Measurements from ENCODE around the gene TMEM245. TPM values are rescaled to one million over a fixed set of nuclear protein-coding genes. Genes with fewer than 3 reads are reported as not detected.
"Not testable (repeated sequence)": the region's sequence is repeated elsewhere in the genome, so short reads cannot be mapped to it uniquely, and the experiment has no call there.

TMEM245 gene
- total and polyA plus RNA-seq, 5 donors: 25.6 to 136 (median 93.1) TPM

DNA sequence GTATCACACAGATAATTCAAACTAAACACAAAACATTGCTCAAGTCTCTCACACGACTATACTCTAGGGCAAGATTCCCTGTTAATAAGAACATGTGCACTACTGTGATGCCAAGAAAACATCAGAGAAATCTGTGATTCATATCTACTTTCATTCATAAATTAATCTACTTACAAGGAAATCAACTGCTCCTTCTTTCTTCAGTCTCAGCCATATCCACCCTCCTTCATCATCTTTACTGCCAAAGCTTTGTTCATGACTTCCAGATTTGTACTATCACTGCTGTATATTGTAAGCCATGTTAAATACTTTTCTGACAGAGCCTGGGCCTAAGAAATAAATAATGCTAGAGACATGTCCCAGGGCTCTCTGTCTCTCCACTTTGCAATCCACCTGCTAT, 141.5 kb downstream of the TMEM245 start:
- H3K4me1 ChIP-seq (ENCODE audit: control insufficient read depth, insufficient read depth, low read length): peaks cover 4% of the 10 kb centered on the region
- ATAC-seq: no peak
- no peak overlapping the region for H3K4me3 ChIP-seq (ENCODE audit: low read length)
- 36% methylated on average over 1 of the region's 1 CpG for WGBS
- H3K27me3 ChIP-seq (ENCODE audit: control insufficient read depth, insufficient read depth): no peaks in the 10 kb centered on the region
- intact Hi-C loops (cut with DNase I): no loop called here
- DNase-seq: no peak
- no peaks in the 10 kb centered on the region for H3K9me3 ChIP-seq (ENCODE audit: control insufficient read depth, low read length)
- H3K27ac ChIP-seq (ENCODE audit: low read length): no peak overlapping the region

GRCh38 chr9:108973895-108974294, 145.9 kb downstream of the TMEM245 start:
- H3K27me3 ChIP-seq (ENCODE audit: control insufficient read depth, insufficient read depth): no peaks in the 10 kb centered on the region
- no peaks in the 10 kb centered on the region for H3K9me3 ChIP-seq (ENCODE audit: control insufficient read depth, low read length)
- ATAC-seq: peak; percentile 73 to 79
- no peak overlapping the region for H3K27ac ChIP-seq (ENCODE audit: low read length)
- 22% methylated on average over 5 of the region's 5 CpGs for WGBS
- no peak overlapping the region for H3K4me3 ChIP-seq (ENCODE audit: low read length)
- intact Hi-C loops (cut with DNase I): no loop called here
- DNase-seq: no peak
- peaks cover 2% of the 10 kb centered on the region for H3K4me1 ChIP-seq (ENCODE audit: control insufficient read depth, insufficient read depth, low read length)

- Histone ChIP-seq H3K27ac (ENCODE audit: low read length) (peak overlapping the region; percentile 87), H3K4me1 (ENCODE audit: control insufficient read depth, insufficient read depth, low read length) (peaks cover 4% of the 10 kb centered on the region), H3K9me3 (ENCODE audit: control insufficient read depth, low read length) (no peaks in the 10 kb centered on the region), H3K4me3 (ENCODE audit: low read length) (no peak overlapping the region), H3K27me3 (ENCODE audit: control insufficient read depth, insufficient read depth) (no peaks in the 10 kb centered on the region)
- DNase-seq: no peak
- 32% methylated on average over 2 of the region's 2 CpGs for WGBS
- ATAC-seq: peak; percentile 61 to 68
- intact Hi-C loops (cut with DNase I): no loop called here
Measured at GRCh38 chr9:108972626-108973209, 147.0 kb downstream of the TMEM245 start.

DNA sequence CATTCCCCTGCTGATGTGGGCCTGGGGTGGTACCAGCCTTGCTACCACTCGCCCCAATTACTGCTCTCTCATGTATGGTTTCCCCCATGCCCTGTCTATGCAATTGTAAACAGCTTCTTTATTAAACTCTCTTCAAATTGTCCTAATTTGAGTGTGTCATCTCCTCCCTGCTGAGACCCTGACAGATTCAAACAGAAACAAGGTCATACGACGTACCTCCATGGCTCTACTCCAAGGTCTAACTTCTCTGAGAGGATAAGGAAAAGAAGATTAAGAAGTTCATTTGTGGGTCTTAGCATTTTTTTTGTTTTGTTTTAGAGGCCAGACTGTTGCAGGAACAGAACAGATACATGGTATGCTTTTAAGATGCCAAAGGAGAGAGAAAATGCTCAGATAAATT, 147.6 kb downstream of the TMEM245 start:
- H3K27ac ChIP-seq (ENCODE audit: low read length): peak overlapping the region; percentile 83
- DNase-seq: no peak
- intact Hi-C loops (cut with DNase I): no loop called here
- H3K4me1 ChIP-seq (ENCODE audit: control insufficient read depth, insufficient read depth, low read length): peaks cover 4% of the 10 kb centered on the region
- no peaks in the 10 kb centered on the region for H3K27me3 ChIP-seq (ENCODE audit: control insufficient read depth, insufficient read depth)
- no peak overlapping the region for H3K4me3 ChIP-seq (ENCODE audit: low read length)
- whole genome bisulfite sequencing: 58% methylated on average over 3 of the region's 3 CpGs
- no peaks in the 10 kb centered on the region for H3K9me3 ChIP-seq (ENCODE audit: control insufficient read depth, low read length)
- no peak for ATAC-seq

GRCh38 chr9:108971392-108971791, 148.4 kb downstream of the TMEM245 start:
- DNase-seq; H3K27me3 ChIP-seq (ENCODE audit: control insufficient read depth, insufficient read depth); H3K9me3 ChIP-seq (ENCODE audit: control insufficient read depth, low read length); H3K27ac ChIP-seq (ENCODE audit: low read length); H3K4me3 ChIP-seq (ENCODE audit: low read length); ATAC-seq; intact Hi-C loops (cut with DNase I); H3K4me1 ChIP-seq (ENCODE audit: control insufficient read depth, insufficient read depth, low read length): not testable (repeated sequence)
- 96% methylated on average over 2 of the region's 2 CpGs for WGBS

DNA sequence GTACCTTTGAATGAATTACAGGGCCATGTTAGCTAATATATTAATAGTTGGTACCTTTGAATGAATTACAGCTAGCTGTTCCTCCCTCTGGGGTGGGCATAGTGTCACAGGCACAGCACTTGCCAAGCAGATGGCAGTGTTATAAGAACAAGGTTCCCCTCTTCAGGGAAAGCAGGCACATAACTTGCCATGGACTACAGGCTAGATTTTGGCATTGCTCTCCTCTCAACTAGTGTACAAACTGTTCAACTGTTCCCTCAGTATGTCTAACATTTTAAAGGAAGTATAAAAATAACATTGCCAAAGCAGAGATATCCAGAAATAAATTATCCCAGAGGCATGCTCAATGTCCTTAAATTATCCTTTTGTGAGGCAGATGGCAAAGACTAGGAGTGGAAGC, 151.8 kb downstream of the TMEM245 start:
- ATAC-seq: peak; percentile 67 to 82
- H3K27ac ChIP-seq (ENCODE audit: low read length): peak overlapping the region; percentile 86
- H3K4me3 ChIP-seq (ENCODE audit: low read length): no peak overlapping the region
- DNase-seq: no peak
- no peaks in the 10 kb centered on the region for H3K9me3 ChIP-seq (ENCODE audit: control insufficient read depth, low read length)
- H3K27me3 ChIP-seq (ENCODE audit: control insufficient read depth, insufficient read depth): no peaks in the 10 kb centered on the region
- intact Hi-C loops (cut with DNase I): no loop called here
- H3K4me1 ChIP-seq (ENCODE audit: control insufficient read depth, insufficient read depth, low read length): peaks cover 6% of the 10 kb centered on the region

Small RNA genes lying within 50 kb of the gene (microRNA-seq; reads per million reads assigned to microRNA genes)
- gene MIR32: 163 to 279 reads per million in 2 donors

Other genes starting within 250 kb of the TMEM245 start
- 10 to 100 TPM; 20.5 to 24.1 (median 22.0) TPM for gene ELP1, start 185.8 kb downstream of the TMEM245 start, total RNA-seq
- gene ELP1, start 185.8 kb downstream of the TMEM245 start, polyA plus RNA-seq: 12.8 TPM
- 10 to 100 TPM in 2 of 4 donors, 1 to 10 TPM in 2; 5.6 to 12.9 (median 10.0) TPM for gene ABITRAM, start 185.5 kb downstream of the TMEM245 start, total RNA-seq
- 12.7 TPM for gene ABITRAM, start 185.5 kb downstream of the TMEM245 start, polyA plus RNA-seq
- 10 to 100 TPM; 61.1 to 99.9 (median 96.9) TPM for gene CTNNAL1, start 106.4 kb downstream of the TMEM245 start, total RNA-seq
- 105 TPM for gene CTNNAL1, start 106.4 kb downstream of the TMEM245 start, polyA plus RNA-seq
- 1 to 10 TPM; 3.9 to 5.9 (median 4.4) TPM for gene FRRS1L, start 47.3 kb upstream of the TMEM245 start, total RNA-seq
- gene FRRS1L, start 47.3 kb upstream of the TMEM245 start, polyA plus RNA-seq: 0.91 TPM
- gene EPB41L4B, start 201.1 kb upstream of the TMEM245 start, total RNA-seq: 10 to 100 TPM; 20.1 to 39.2 (median 27.0) TPM
- 11.2 TPM for gene EPB41L4B, start 201.1 kb upstream of the TMEM245 start, polyA plus RNA-seq